ENCODE results near the gene PCMT1. TPM values are rescaled to one million over a fixed set of nuclear protein-coding genes. Genes with fewer than 3 reads are reported as not detected.

The PCMT1 gene
- total RNA-seq, 1 donor from 2014 or later, result 83.4 TPM

GRCh38 chr6:149761438-149761837, 11.9 kb downstream of the PCMT1 start:
- no peak overlapping the region for H3K27ac Mint-ChIP-seq (ENCODE audit: unreplicated experiment)
- H3K4me3 Mint-ChIP-seq (ENCODE audit: unreplicated experiment), result no peak overlapping the region
- no peaks in the 10 kb centered on the region for H3K27me3 Mint-ChIP-seq (ENCODE audit: low read depth)
- DNase-seq (ENCODE audit: low spot score), result no peak
- peaks cover 5% of the 10 kb centered on the region for H3K9me3 Mint-ChIP-seq (ENCODE audit: low read depth)
- TF ChIP-seq, protein P1, sequence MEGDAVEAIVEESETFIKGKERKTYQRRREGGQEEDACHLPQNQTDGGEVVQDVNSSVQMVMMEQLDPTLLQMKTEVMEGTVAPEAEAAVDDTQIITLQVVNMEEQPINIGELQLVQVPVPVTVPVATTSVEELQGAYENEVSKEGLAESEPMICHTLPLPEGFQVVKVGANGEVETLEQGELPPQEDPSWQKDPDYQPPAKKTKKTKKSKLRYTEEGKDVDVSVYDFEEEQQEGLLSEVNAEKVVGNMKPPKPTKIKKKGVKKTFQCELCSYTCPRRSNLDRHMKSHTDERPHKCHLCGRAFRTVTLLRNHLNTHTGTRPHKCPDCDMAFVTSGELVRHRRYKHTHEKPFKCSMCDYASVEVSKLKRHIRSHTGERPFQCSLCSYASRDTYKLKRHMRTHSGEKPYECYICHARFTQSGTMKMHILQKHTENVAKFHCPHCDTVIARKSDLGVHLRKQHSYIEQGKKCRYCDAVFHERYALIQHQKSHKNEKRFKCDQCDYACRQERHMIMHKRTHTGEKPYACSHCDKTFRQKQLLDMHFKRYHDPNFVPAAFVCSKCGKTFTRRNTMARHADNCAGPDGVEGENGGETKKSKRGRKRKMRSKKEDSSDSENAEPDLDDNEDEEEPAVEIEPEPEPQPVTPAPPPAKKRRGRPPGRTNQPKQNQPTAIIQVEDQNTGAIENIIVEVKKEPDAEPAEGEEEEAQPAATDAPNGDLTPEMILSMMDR (IDR thresholded peaks at IDR 0.05), result no peak
- peaks cover 18% of the 10 kb centered on the region for H3K36me3 Mint-ChIP-seq (ENCODE audit: low read depth)
- peaks cover 10% of the 10 kb centered on the region for H3K4me1 Mint-ChIP-seq (ENCODE audit: low read depth)

GRCh38 chr6:149763866-149764265, 14.3 kb downstream of the PCMT1 start:
- Mint-ChIP-seq H3K9me3 (ENCODE audit: low read depth) (peaks cover 5% of the 10 kb centered on the region), H3K4me1 (ENCODE audit: low read depth) (peaks cover 22% of the 10 kb centered on the region), H3K4me3 (ENCODE audit: unreplicated experiment) (no peak overlapping the region), H3K27ac (ENCODE audit: unreplicated experiment) (peak overlapping the region; percentile 57), H3K36me3 (ENCODE audit: low read depth) (peaks cover 18% of the 10 kb centered on the region), H3K27me3 (ENCODE audit: low read depth) (no peaks in the 10 kb centered on the region)
- TF ChIP-seq, protein P1 (IDR thresholded peaks at IDR 0.05), result no peak
- no peak for DNase-seq (ENCODE audit: low spot score)

DNA sequence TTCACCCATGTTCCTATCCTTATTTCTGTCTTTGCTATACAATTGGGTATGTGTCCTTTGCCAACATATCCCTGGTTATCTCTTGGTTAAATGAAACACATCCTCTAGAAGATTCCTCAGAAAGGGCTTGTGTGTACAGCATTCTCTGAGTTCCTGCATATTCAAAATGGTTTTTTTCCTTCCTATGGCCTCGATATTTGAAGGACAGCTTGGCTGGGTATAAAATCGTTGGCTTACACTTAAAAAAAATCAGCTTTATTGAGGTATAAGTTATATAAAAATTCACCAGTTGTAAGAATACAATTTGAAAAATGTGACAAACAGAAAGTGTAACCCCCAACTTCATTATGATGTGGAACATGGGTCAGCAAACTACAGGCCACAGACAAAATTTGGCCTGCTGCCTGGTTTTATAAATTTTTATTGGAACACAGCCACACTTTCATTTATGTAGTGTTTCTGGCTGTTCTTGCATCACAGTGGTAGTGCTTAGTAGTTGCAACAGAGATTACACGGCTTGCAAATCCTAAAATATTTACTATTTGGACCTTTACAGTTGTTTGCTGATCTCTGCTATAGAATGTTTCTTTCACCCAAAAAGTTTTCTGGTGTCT, 16.7 kb downstream of the PCMT1 start:
- TF ChIP-seq, protein P1 (IDR thresholded peaks at IDR 0.05), result no peak
- Mint-ChIP-seq H3K4me3 (ENCODE audit: unreplicated experiment) (no peak overlapping the region), H3K27me3 (ENCODE audit: low read depth) (no peaks in the 10 kb centered on the region), H3K36me3 (ENCODE audit: low read depth) (peaks cover 13% of the 10 kb centered on the region), H3K9me3 (ENCODE audit: low read depth) (peaks cover 5% of the 10 kb centered on the region), H3K4me1 (ENCODE audit: low read depth) (peaks cover 22% of the 10 kb centered on the region), H3K27ac (ENCODE audit: unreplicated experiment) (peak overlapping the region; percentile 90)
- no peak for DNase-seq (ENCODE audit: low spot score)

DNA sequence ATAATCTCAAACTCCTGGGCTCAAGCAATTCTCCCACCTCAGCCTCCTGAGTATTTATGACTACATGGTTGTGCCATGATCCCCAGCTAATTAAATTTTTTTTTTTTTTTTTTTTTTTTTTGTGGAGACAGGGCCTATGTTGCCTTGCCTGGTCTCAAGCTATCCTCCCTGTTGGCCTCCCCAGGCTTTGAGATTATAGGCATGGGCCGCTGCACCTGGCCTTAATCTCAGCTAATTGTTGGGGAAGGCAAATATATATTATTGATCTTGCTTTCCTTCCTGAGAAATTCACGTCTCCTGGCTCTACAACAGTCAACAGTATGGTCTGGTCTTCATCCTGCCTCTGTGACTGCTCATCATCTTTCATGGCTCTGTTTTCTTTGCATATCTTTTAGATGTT, 20.1 kb downstream of the PCMT1 start:
- peaks cover 13% of the 10 kb centered on the region for H3K36me3 Mint-ChIP-seq (ENCODE audit: low read depth)
- TF ChIP-seq, protein P1 (IDR thresholded peaks at IDR 0.05), result no peak
- H3K4me1 Mint-ChIP-seq (ENCODE audit: low read depth), result peaks cover 18% of the 10 kb centered on the region
- H3K27me3 Mint-ChIP-seq (ENCODE audit: low read depth), result no peaks in the 10 kb centered on the region
- no peak overlapping the region for H3K4me3 Mint-ChIP-seq (ENCODE audit: unreplicated experiment)
- H3K27ac Mint-ChIP-seq (ENCODE audit: unreplicated experiment), result no peak overlapping the region
- no peak for DNase-seq (ENCODE audit: low spot score)
- peaks cover 5% of the 10 kb centered on the region for H3K9me3 Mint-ChIP-seq (ENCODE audit: low read depth)

DNA sequence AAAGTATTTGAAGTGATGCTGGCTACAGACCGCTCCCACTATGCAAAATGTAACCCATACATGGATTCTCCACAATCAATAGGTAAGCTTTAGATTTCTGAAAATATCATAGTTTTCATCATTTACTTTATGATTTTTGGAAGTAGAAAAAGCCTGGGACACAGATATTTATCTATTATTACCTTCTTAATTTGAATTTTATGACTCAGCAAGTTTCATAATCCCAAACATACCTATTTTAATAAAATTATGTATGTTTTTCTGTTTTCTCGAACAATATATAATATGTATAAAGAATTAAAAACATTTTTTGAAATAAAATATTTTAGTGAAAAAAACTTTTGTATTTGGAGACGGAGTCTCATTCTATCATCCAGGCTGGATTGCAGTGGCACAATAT, 21.6 kb downstream of the PCMT1 start:
- H3K4me3 Mint-ChIP-seq (ENCODE audit: unreplicated experiment), result no peak overlapping the region
- H3K27me3 Mint-ChIP-seq (ENCODE audit: low read depth), result no peaks in the 10 kb centered on the region
- H3K9me3 Mint-ChIP-seq (ENCODE audit: low read depth), result peaks cover 1% of the 10 kb centered on the region
- no peak overlapping the region for H3K27ac Mint-ChIP-seq (ENCODE audit: unreplicated experiment)
- H3K36me3 Mint-ChIP-seq (ENCODE audit: low read depth), result peaks cover 12% of the 10 kb centered on the region
- no peak for DNase-seq (ENCODE audit: low spot score)
- H3K4me1 Mint-ChIP-seq (ENCODE audit: low read depth), result peaks cover 14% of the 10 kb centered on the region
- TF ChIP-seq, protein P1 (IDR thresholded peaks at IDR 0.05), result no peak
